SK-N-MC (cell line): ENCODE results near the gene SLFN12L.
"Not testable (repeated sequence)": the region's sequence is repeated elsewhere in the genome, so short reads cannot be mapped to it uniquely, and the experiment has no call there.

Experiments used
- DNase-seq: peaks from one replicate; pipeline ENCODE4 v3.0.0-alpha.2; 2011; ENCODE audit warnings: low read depth, low spot score
- H3K27ac ChIP-seq: fragments of 200-600 bp; sonication (generic); 2 replicates; pipeline ENCODE4 v1.5.1; 2016; ENCODE audit warnings: mixed run types
- H3K36me3 ChIP-seq: fragments of 200-600 bp; sonication (generic); 2 replicates; pipeline ENCODE4 v1.6.1; 2017; ENCODE audit warnings: antibody characterized with exemption, low read length, mixed read lengths; ENCODE audit not compliant: insufficient read depth
- H3K4me3 ChIP-seq: fragments of 200-600 bp; sonication (generic); 2 replicates; pipeline ENCODE4 v1.5.1; 2016
- H3K9ac ChIP-seq: fragments of 200-600 bp; sonication (generic); 2 replicates; pipeline ENCODE4 v1.8.0; 2017; ENCODE audit warnings: mixed run types, mixed read lengths; ENCODE audit not compliant: insufficient read length
- H3K9me3 ChIP-seq: fragments of 200-600 bp; sonication (generic); 2 replicates; pipeline ENCODE4 v1.6.1; 2017; ENCODE audit warnings: low read depth, mild to moderate bottlenecking, antibody characterized with exemption, low read length, moderate library complexity, mixed read lengths
- EZH2 ChIP-seq: fragments of 200-600 bp; sonication (generic); IDR thresholded peaks from one replicate; pipeline ENCODE4 v1.6.1; 2017; ENCODE audit warnings: antibody characterized with exemption
- FOXP2 ChIP-seq: optimal IDR thresholded peaks from 2 replicates; pipeline ENCODE3; 2011; ENCODE audit warnings: mild to moderate bottlenecking, moderate library complexity; ENCODE audit not compliant: insufficient read depth; ENCODE audit errors: extremely low read length, control extremely low read depth
- POLR2AphosphoS5 ChIP-seq: IDR thresholded peaks from 2 replicates; pipeline ENCODE4 v1.6.1; 2012; ENCODE audit warnings: mild to moderate bottlenecking, low read depth, low read length, borderline replicate concordance

The SLFN12L gene

GRCh38 chr17:35568561-35568960, 31.1 kb upstream of the SLFN12L start:
- Histone ChIP-seq H3K4me3 (peak overlapping the region; percentile 92), H3K36me3 (peaks cover 1% of the 10 kb centered on the region; the same call in 1 of the 2 replicates), H3K27ac (no peak overlapping the region), H3K9ac (peak overlapping the region; percentile 94), H3K9me3 (no peaks in the 10 kb centered on the region)
- no peak for DNase-seq
- no peak for TF ChIP-seq FOXP2
- no peak for TF ChIP-seq POLR2AphosphoS5
- TF ChIP-seq EZH2: no peak

DNA sequence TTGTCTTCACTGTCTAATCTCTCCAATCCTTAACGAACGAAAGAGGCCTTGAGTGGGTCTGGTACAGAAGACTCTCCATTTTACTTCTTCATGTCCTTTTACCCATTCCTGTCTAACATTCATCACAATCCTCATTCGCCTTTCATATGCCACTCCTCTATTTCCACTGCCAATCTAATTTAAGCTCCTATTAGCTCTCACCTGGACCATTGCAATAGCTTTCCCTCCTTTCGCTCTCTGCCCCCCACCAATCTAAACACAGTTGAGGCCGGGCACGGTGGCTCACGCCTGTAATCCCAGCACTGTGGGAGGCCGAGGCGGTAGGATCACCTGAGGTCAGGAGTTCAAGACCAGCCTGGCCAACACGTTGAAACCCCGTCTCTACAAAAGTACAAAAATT, 29.5 kb upstream of the SLFN12L start:
- TF ChIP-seq FOXP2: no peak
- no peak for TF ChIP-seq POLR2AphosphoS5
- no peak for TF ChIP-seq EZH2
- DNase-seq: no peak
- Histone ChIP-seq H3K27ac (no peak overlapping the region), H3K36me3 (no peaks in the 10 kb centered on the region), H3K9me3 (no peaks in the 10 kb centered on the region), H3K4me3 (no peak overlapping the region), H3K9ac (no peak overlapping the region)

DNA sequence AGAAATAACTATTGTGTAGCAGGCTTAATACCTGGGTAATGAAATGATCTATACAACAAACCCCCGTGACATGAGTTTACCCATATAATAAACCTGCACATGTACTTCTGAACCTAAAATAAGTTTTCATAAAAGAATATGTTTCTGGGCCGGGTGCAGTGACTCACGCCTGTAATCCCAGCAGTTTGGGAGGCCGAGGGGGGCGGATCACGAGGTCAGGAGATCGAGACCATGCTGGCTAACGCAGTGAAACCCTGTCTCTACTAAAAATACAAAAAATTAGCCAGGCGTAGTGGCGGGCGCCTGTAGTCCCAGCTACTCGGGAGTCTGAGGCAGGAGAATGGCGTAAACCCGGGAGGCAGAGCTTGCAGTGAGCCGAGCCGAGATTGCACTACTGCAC, 25.7 kb upstream of the SLFN12L start:
- H3K4me3 ChIP-seq, H3K9ac ChIP-seq, H3K9me3 ChIP-seq, DNase-seq, H3K27ac ChIP-seq, H3K36me3 ChIP-seq: not testable (repeated sequence)

DNA sequence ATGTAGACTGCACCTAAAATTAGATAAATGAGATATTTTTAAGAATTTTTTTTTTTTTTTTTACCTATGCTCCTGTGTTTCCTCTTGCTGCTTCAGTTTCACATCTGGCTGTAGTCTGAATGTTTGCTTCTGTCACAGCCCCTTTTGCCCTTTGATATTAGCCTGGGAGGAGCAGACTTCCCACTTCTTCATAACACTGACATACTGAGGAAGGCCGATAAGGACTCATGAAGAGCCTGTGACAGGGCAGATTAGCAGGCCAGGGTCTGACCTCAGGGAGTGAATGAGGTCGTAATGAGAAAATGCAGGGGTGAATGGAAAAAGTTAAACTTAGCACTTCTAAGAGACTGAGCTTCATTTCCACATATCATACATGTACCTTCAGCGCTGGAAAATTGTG, 23.2 kb upstream of the SLFN12L start, which contains the start of gene SLFN14:
Gene SLFN14, minus strand, starts transcription at position 117 of the 400 bp plus-strand sequence. CDS start 2,757 bp downstream, outside the sequence.
- Histone ChIP-seq H3K27ac (no peak within 1 kb of the TSS), H3K36me3 (no peaks in the 10 kb centered on the region), H3K9ac (no peak within 1 kb of the TSS), H3K4me3 (no peak within 1 kb of the TSS), H3K9me3 (no peaks in the 10 kb centered on the region)
- TF ChIP-seq FOXP2 (no peak), POLR2AphosphoS5 (no peak), EZH2 (no peak)
- DNase-seq: no peak

GRCh38 chr17:35559495-35560210, 22.2 kb upstream of the SLFN12L start:
- Histone ChIP-seq H3K9me3 (no peaks in the 10 kb centered on the region), H3K4me3 (no peak overlapping the region), H3K36me3 (no peaks in the 10 kb centered on the region), H3K27ac (no peak overlapping the region), H3K9ac (no peak overlapping the region)
- no peak for TF ChIP-seq EZH2
- TF ChIP-seq POLR2AphosphoS5: no peak
- no peak for TF ChIP-seq FOXP2
- no peak for DNase-seq

DNA sequence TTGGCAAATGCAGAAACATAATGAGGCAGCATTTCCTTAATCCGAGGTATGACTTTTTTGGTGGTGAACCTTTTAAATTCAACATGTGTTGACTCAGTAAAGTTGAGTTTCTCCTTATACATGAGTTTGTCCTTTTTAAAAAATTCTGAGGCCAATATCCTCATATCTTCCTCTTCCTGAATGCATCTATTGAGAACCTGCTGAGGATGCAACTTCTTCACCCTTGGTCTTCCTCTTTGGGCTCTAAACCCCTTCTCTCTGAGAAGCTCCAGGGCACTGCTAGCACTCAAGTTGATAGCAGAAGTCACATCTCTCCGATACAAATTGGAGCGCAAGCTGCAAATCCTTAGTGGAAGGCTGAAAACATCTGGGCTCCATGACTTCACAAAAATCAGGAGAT, 19.9 kb upstream of the SLFN12L start:
- H3K9ac ChIP-seq: no peak overlapping the region
- no peak for TF ChIP-seq POLR2AphosphoS5
- TF ChIP-seq FOXP2: no peak
- no peak for TF ChIP-seq EZH2
- no peak overlapping the region for H3K4me3 ChIP-seq
- no peaks in the 10 kb centered on the region for H3K36me3 ChIP-seq
- H3K9me3 ChIP-seq: no peaks in the 10 kb centered on the region
- H3K27ac ChIP-seq: no peak overlapping the region
- DNase-seq: no peak

GRCh38 chr17:35555691-35556090, 18.2 kb upstream of the SLFN12L start:
- Histone ChIP-seq H3K4me3 (no peak overlapping the region), H3K9me3 (no peaks in the 10 kb centered on the region), H3K9ac (no peak overlapping the region), H3K27ac (no peak overlapping the region), H3K36me3 (no peaks in the 10 kb centered on the region)
- TF ChIP-seq FOXP2 (no peak), EZH2 (no peak), POLR2AphosphoS5 (no peak)
- DNase-seq: no peak

DNA sequence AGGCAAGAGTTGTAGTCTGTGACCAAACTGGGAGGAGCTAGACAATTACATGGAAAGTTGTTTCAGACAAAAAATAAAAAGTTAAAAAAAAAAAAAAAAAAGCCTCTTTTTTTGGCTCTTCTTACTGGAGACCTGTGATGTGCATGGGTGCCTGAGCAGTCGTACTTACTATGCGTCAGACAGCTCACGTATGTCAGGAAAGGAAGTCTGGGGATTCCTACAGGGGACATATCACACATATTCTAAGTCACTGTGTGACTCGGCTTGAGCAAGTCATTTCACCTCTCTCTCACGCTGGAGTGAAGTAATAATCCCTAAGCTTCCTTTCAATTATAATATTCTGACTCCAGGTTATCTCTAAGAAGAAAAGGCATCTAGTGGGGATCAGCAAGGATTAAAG, 17.2 kb upstream of the SLFN12L start:
- TF ChIP-seq FOXP2: no peak
- no peak for TF ChIP-seq POLR2AphosphoS5
- no peak for TF ChIP-seq EZH2
- H3K36me3 ChIP-seq: no peaks in the 10 kb centered on the region
- no peaks in the 10 kb centered on the region for H3K9me3 ChIP-seq
- DNase-seq: no peak
- H3K27ac ChIP-seq: no peak overlapping the region
- H3K9ac ChIP-seq: no peak overlapping the region
- no peak overlapping the region for H3K4me3 ChIP-seq

GRCh38 chr17:35553310-35553709, 15.8 kb upstream of the SLFN12L start:
- Histone ChIP-seq H3K27ac (no peak overlapping the region), H3K4me3 (no peak overlapping the region), H3K9me3 (no peaks in the 10 kb centered on the region), H3K36me3 (no peaks in the 10 kb centered on the region), H3K9ac (no peak overlapping the region)
- TF ChIP-seq FOXP2: no peak
- no peak for TF ChIP-seq EZH2
- TF ChIP-seq POLR2AphosphoS5: no peak
- no peak for DNase-seq
